OCI-LY1 (cell line): ENCODE results near the gene ARCN1.

Source experiments
- H2AFZ ChIP-seq: fragments of 200-600 bp; sonication (generic), shearing (Covaris generic); 2 replicates; pipeline ENCODE4 v1.6.0; 2014; ENCODE audit warnings: antibody characterized with exemption, mild to moderate bottlenecking, low read length
- H3F3A ChIP-seq: fragments of 200-600 bp; sonication (generic), shearing (Covaris generic); 2 replicates; pipeline ENCODE4 v1.6.0; 2014; ENCODE audit warnings: mild to moderate bottlenecking, antibody characterized with exemption, low read length, moderate library complexity; ENCODE audit not compliant: insufficient read depth
- H3K27ac ChIP-seq: fragments of 200-600 bp; sonication (generic); 2 replicates; pipeline ENCODE4 v1.5.1; 2014; ENCODE audit warnings: low read length, mixed run types, mild to moderate bottlenecking, low read depth; ENCODE audit not compliant: poor library complexity, severe bottlenecking
- H3K27me3 ChIP-seq: fragments of 200-600 bp; sonication (generic); 2 replicates; pipeline ENCODE4 v1.6.0; 2014; ENCODE audit warnings: antibody characterized with exemption, mild to moderate bottlenecking, low read length, moderate library complexity; ENCODE audit not compliant: insufficient read depth
- H3K36me3 ChIP-seq: fragments of 200-600 bp; sonication (generic); 2 replicates; pipeline ENCODE4 v1.6.1; 2014; ENCODE audit warnings: mild to moderate bottlenecking, antibody characterized with exemption, low read length, moderate library complexity, mixed read lengths; ENCODE audit not compliant: insufficient read depth
- H3K4me1 ChIP-seq: fragments of 200-600 bp; sonication (generic); 2 replicates; pipeline ENCODE4 v1.5.1; 2014; ENCODE audit warnings: mild to moderate bottlenecking, low read length, moderate library complexity; ENCODE audit not compliant: insufficient read depth, severe bottlenecking
- H3K4me2 ChIP-seq: fragments of 200-600 bp; sonication (generic), shearing (Covaris generic); 2 replicates; pipeline ENCODE4 v1.6.1; 2014; ENCODE audit warnings: low read length
- H3K4me3 ChIP-seq: fragments of 200-600 bp; sonication (generic); 2 replicates; pipeline ENCODE4 v1.5.1; 2014; ENCODE audit warnings: low read length, low read depth, mild to moderate bottlenecking, mixed read lengths; ENCODE audit not compliant: poor library complexity, severe bottlenecking
- H3K79me2 ChIP-seq: fragments of 200-600 bp; shearing (Covaris generic); 2 replicates; pipeline ENCODE4 v1.6.1; 2016; ENCODE audit warnings: mixed run types, low read length, mixed read lengths; ENCODE audit not compliant: insufficient read depth
- H3K9ac ChIP-seq: fragments of 200-600 bp; sonication (generic), shearing (Covaris generic); 2 replicates; pipeline ENCODE4 v1.6.1; 2014; ENCODE audit warnings: mild to moderate bottlenecking, low read length, mixed read lengths
- H3K9me2 ChIP-seq: fragments of 200-600 bp; sonication (generic), shearing (Covaris generic); 2 replicates; pipeline ENCODE4 v1.6.1; 2014; ENCODE audit warnings: low read depth, mild to moderate bottlenecking, low read length, mixed read lengths
- H3K9me3 ChIP-seq: fragments of 200-600 bp; shearing (Covaris generic); 2 replicates; pipeline ENCODE4 v1.6.1; 2014; ENCODE audit warnings: low read length, mixed read lengths
- H4K20me1 ChIP-seq: fragments of 200-600 bp; sonication (generic), shearing (Covaris generic); 2 replicates; pipeline ENCODE4 v1.6.0; 2016; ENCODE audit warnings: mild to moderate bottlenecking, low read length; ENCODE audit not compliant: insufficient read depth
- CTCF ChIP-seq: fragments of 200-600 bp; sonication (generic), shearing (Covaris generic); IDR thresholded peaks from 2 replicates; pipeline ENCODE4 v1.5.1; 2017; ENCODE audit warnings: mild to moderate bottlenecking, antibody characterized with exemption, low read length, moderate library complexity, mixed read lengths
- EZH2 ChIP-seq: fragments of 200-600 bp; sonication (generic), shearing (Covaris generic); IDR thresholded peaks from 2 replicates; pipeline ENCODE4 v1.8.0; 2017; ENCODE audit warnings: borderline replicate concordance, mixed run types, mild to moderate bottlenecking, antibody characterized with exemption, low read length, moderate library complexity, mixed read lengths

ARCN1 gene

GRCh38 chr11:118618991-118619375 is 46.8 kb downstream of the ARCN1 start:
- TF ChIP-seq CTCF = no peak
- TF ChIP-seq EZH2 = no peak
- Histone ChIP-seq H3K27ac (no peak overlapping the region), H2AFZ (no peak overlapping the region), H3K9me2 (no peaks in the 10 kb centered on the region), H4K20me1 (no peaks in the 10 kb centered on the region), H3K4me3 (no peak overlapping the region), H3K36me3 (no peaks in the 10 kb centered on the region), H3K4me1 (peaks cover 12% of the 10 kb centered on the region), H3K9ac (no peak overlapping the region), H3K4me2 (no peak overlapping the region), H3F3A (no peaks in the 10 kb centered on the region), H3K9me3 (no peaks in the 10 kb centered on the region), H3K79me2 (no peaks in the 10 kb centered on the region), H3K27me3 (no peaks in the 10 kb centered on the region)

- H3K4me3 ChIP-seq = no peak overlapping the region
Observed at GRCh38 chr11:118619444-118620197, 47.4 kb downstream of the ARCN1 start.

GRCh38 chr11:118620529-118621070 is 48.4 kb downstream of the ARCN1 start:
- H3K36me3 ChIP-seq = no peaks in the 10 kb centered on the region
- H3K9me2 ChIP-seq = no peaks in the 10 kb centered on the region
- H3K27me3 ChIP-seq = no peaks in the 10 kb centered on the region
- H3K9ac ChIP-seq = no peak overlapping the region; the same call in 1 of the 2 replicates
- no peaks in the 10 kb centered on the region for H3F3A ChIP-seq
- TF ChIP-seq EZH2 (no peak), CTCF (no peak)
- H3K27ac ChIP-seq = no peak overlapping the region
- H3K4me2 ChIP-seq = peak overlapping the region; percentile 49; the same call in 1 of the 2 replicates
- H4K20me1 ChIP-seq = no peaks in the 10 kb centered on the region
- no peak overlapping the region for H2AFZ ChIP-seq
- H3K9me3 ChIP-seq = no peaks in the 10 kb centered on the region
- H3K4me1 ChIP-seq = peaks cover 12% of the 10 kb centered on the region
- no peaks in the 10 kb centered on the region for H3K79me2 ChIP-seq
- H3K4me3 ChIP-seq = peak overlapping the region; percentile 36

More at GRCh38 chr11:118619444-118620197, 47.4 kb downstream of the ARCN1 start:
- H3K9me2 ChIP-seq = no peaks in the 10 kb centered on the region
- H3F3A ChIP-seq = no peaks in the 10 kb centered on the region
- H3K4me2 ChIP-seq = no peak overlapping the region
- no peaks in the 10 kb centered on the region for H3K36me3 ChIP-seq
- no peaks in the 10 kb centered on the region for H4K20me1 ChIP-seq
- no peaks in the 10 kb centered on the region for H3K9me3 ChIP-seq
- H3K79me2 ChIP-seq = no peaks in the 10 kb centered on the region
- no peaks in the 10 kb centered on the region for H3K27me3 ChIP-seq
- no peak overlapping the region for H2AFZ ChIP-seq
- H3K27ac ChIP-seq = no peak overlapping the region
- TF ChIP-seq CTCF = no peak
- TF ChIP-seq EZH2 = no peak
- no peak overlapping the region for H3K9ac ChIP-seq
- peaks cover 12% of the 10 kb centered on the region for H3K4me1 ChIP-seq
